Measurements from ENCODE around the gene BTBD19. TPM values are rescaled to one million over a fixed set of nuclear protein-coding genes. Genes with fewer than 3 reads are reported as not detected.

Gene BTBD19
- total and polyA plus RNA-seq, 2 of the 8 experiments (the other 6 are each of a cell fraction or from before 2014, with no cell fraction given), result 1.1 TPM

DNA sequence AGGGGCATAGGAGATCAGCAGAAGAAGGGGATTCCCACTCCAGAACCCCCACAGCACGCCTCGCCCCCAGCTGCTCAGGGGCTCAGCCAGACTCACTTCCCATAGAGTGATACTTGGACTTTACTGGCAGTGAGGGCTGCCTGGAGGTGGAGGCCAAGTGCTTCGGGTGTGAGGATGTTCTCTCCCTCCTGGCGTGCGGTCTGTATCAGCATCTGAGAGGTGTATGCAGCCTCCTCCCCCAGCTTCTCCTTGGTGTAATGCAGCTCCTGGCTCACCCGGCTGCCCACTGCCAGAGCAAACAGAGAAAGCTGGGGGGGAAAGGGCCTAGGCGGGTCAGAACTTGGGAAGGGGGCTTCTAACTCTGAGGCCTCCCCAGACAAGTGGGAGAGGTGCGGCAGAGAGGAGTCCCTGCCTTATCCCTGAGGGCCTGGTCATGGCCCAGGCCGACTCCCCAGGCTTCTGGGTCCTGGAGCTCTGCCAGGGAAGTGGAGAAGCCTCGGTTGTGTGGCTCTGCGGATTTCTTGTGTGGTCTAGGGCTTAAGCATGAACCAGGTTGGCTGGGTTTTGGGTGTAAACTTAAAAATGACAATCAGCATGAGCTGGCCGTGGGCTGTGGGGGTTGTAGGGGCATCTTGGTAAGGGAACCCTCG, 23.9 kb downstream of the BTBD19 start:
- Histone ChIP-seq H3K23me2 (ENCODE audit: low read depth, low read length) (no peaks in the 10 kb centered on the region), H3K4me2 (ENCODE audit: insufficient read depth in 1 of 2, low read depth in 2 of 2, low read length in 2 of 2) (no peak overlapping the region), H2BK120ac (replicated peaks; ENCODE audit: low read depth, low read length) (no peak overlapping the region), H3K27me3 (replicated peaks in 1 of 4; ENCODE audit: control insufficient read depth in 3 of 4, extremely low read depth in 1 of 4, insufficient read depth in 3 of 4, low read length in 3 of 4) (no peaks in the 10 kb centered on the region), H3K23ac (ENCODE audit: insufficient read length) (no peak overlapping the region), H2BK12ac (ENCODE audit: low read depth, low read length) (0 out of 2 replicates have a peak overlapping the region, but pooled peaks have one; percentile 27), H2AFZ (ENCODE audit: low read length) (no peak overlapping the region), H3K36me3 (ENCODE audit: control insufficient read depth in 2 of 4, insufficient read depth in 4 of 4, low read length in 3 of 4) (no peaks in the 10 kb centered on the region), H4K91ac (replicated peaks; ENCODE audit: insufficient read length, low read length) (no peak overlapping the region), H3K4me1 (replicated peaks in 1 of 4; ENCODE audit: control insufficient read depth in 3 of 4, insufficient read depth in 4 of 4, low read length in 3 of 4) (peaks cover 0 to 4% (median 1%) of the 10 kb centered on the region in 4 experiments; a peak in 4 of 7 replicates), H4K8ac (ENCODE audit: extremely low read depth, insufficient read depth, low read length) (0 out of 2 replicates have a peak overlapping the region, but pooled peaks have one; percentile 87), H3K56ac (replicated peaks; ENCODE audit: insufficient read length, low read depth, low read length) (no peak overlapping the region), H3K14ac (ENCODE audit: insufficient read length) (no peak overlapping the region), H3K9ac (replicated peaks in 1 of 4; ENCODE audit: extremely low read depth in 1 of 4, low read depth in 3 of 4, low read length in 3 of 4) (no peak overlapping the region), H2BK15ac (ENCODE audit: low read length) (no peak overlapping the region; the same call in 1 of the 2 replicates), H3K4ac (replicated peaks; ENCODE audit: insufficient read length, low read depth, low read length) (no peak overlapping the region), H3K18ac (ENCODE audit: extremely low read depth, low read length) (no peak overlapping the region; the same call in 1 of the 2 replicates), H4K20me1 (replicated peaks in 1 of 2; ENCODE audit: control insufficient read depth in 1 of 2, insufficient read depth in 2 of 2, low read length in 2 of 2) (no peaks in the 10 kb centered on the region), H3K27ac (ENCODE audit: low read depth, low read length) (no peak overlapping the region), H2BK5ac (ENCODE audit: low read depth, low read length) (no peak overlapping the region), H3K9me3 (ENCODE audit: insufficient read depth in 2 of 2, low read depth in 1 of 2, low read length in 1 of 2) (no peaks in the 10 kb centered on the region), H2BK20ac (ENCODE audit: low read length) (no peak overlapping the region), H3K79me1 (ENCODE audit: low read depth, low read length) (no peaks in the 10 kb centered on the region), H3K79me2 (ENCODE audit: control insufficient read depth in 1 of 2, insufficient read depth in 2 of 2, low read length in 2 of 2) (no peaks in the 10 kb centered on the region), H4K5ac (ENCODE audit: insufficient read length, low read depth, low read length) (no peak overlapping the region), H2AK5ac (ENCODE audit: low read depth, low read length) (no peak overlapping the region), H3K4me3 (ENCODE audit: extremely low read depth in 1 of 4, insufficient read depth in 2 of 4, low read depth in 3 of 4, low read length in 4 of 4) (no peak overlapping the region)
- FAIRE-seq (no peak), DNase-seq (ENCODE audit: low read depth in 1 of 2, low spot score in 2 of 2) (no peak)
- CTCF ChIA-PET (ENCODE audit: partially characterized antibody), result interaction anchor here (0.9 to 4.6 kb wide), 8 partner anchors 10 to 469 kb away, joined by 3 to 26 read pairs (median 4); partner anchors contain the start of gene HECTD3
- TF ChIP-seq HDAC2 (IDR thresholded peaks at IDR 0.05; ENCODE audit: borderline replicate concordance in 1 of 2, low read depth in 2 of 2, low read length in 2 of 2), result no peak
- TF ChIP-seq, protein P1, sequence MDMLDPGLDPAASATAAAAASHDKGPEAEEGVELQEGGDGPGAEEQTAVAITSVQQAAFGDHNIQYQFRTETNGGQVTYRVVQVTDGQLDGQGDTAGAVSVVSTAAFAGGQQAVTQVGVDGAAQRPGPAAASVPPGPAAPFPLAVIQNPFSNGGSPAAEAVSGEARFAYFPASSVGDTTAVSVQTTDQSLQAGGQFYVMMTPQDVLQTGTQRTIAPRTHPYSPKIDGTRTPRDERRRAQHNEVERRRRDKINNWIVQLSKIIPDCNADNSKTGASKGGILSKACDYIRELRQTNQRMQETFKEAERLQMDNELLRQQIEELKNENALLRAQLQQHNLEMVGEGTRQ (IDR thresholded peaks at IDR 0.05; ENCODE audit: low read length), result no peak
- TF ChIP-seq TAF1 (IDR thresholded peaks at IDR 0.05; ENCODE audit: low read depth, low read length), result no peak
- TF ChIP-seq CHD2 (IDR thresholded peaks at IDR 0.05; ENCODE audit: low read length), result no peak
- no peak for TF ChIP-seq TAF7 (optimal IDR thresholded peaks at IDR 0.05; ENCODE audit: borderline replicate concordance, low read depth, low read length)
- TF ChIP-seq NANOG (IDR thresholded peaks at IDR 0.05; ENCODE audit: insufficient read depth, low read depth, low read length, poor library complexity, severe bottlenecking), result no peak
- TF ChIP-seq TCF12 (IDR thresholded peaks at IDR 0.05; ENCODE audit: low read depth, low read length), result no peak
- POLR2A ChIA-PET (ENCODE audit: partially characterized antibody), result interaction anchor here (0.6 to 7.7 kb wide), 5 partner anchors 12 to 523 kb away, joined by 3 to 128 read pairs (median 4); no protein-coding TSS in a partner anchor
- 85% methylated on average over 13 of the region's 13 CpGs; no CpG with 5 or more reads in 1 of the 2 experiments for WGBS, 2 experiments (ENCODE audit: extremely low coverage in 1 of 2, insufficient coverage in 1 of 2, insufficient read length in 1 of 2, insufficient replicate concordance in 2 of 2, low coverage in 1 of 2, low lambda C conversion rate in 2 of 2, missing lambda C conversion rate in 1 of 2)

All from H1 (cell line).